Prostate gland (tissue), 2 donors: Measurements from ENCODE around the gene RETSAT.

Experiments used
- CTCF ChIP-seq, 4 experiments: fragments of 200-600 bp in 2 of 4; fragments of 450-650 bp in 2 of 4; sonication (generic) in 2 of 4; IDR thresholded peaks; 1 replicate in 3 of 4; 2 replicates in 1 of 4; pipeline ENCODE4 v1.5.1; 2016 to 2019; ENCODE audit warnings: antibody characterized with exemption in 4 of 4, mild to moderate bottlenecking in 2 of 4, moderate library complexity in 2 of 4
- POLR2A ChIP-seq: fragments of 450-650 bp; IDR thresholded peaks from one replicate; pipeline ENCODE4 v1.6.1; 2016; ENCODE audit warnings: antibody characterized with exemption, mild to moderate bottlenecking

- TF ChIP-seq CTCF (IDR thresholded peaks at IDR 0.05) (no peak), POLR2A (no peak)
Measured at GRCh38 chr2:85319796-85320195, 34.5 kb downstream of the RETSAT start.
